Parathyroid adenoma (tissue), 2 donors: ENCODE measurements around the gene SPACA9.

Experiments used
- H2AFZ ChIP-seq: fragments of 300-600 bp; sonication (generic); one replicate; pipeline ENCODE4 v1.7.0; 2017; ENCODE audit warnings: antibody characterized with exemption, mild to moderate bottlenecking
- H3K27ac ChIP-seq: fragments of 300-600 bp; sonication (generic); one replicate; pipeline ENCODE4 v1.7.0; 2017
- H3K27me3 ChIP-seq: fragments of 300-600 bp; sonication (generic); one replicate; pipeline ENCODE4 v1.7.0; 2017; ENCODE audit warnings: low read length; ENCODE audit not compliant: control insufficient read depth, insufficient read depth
- H3K36me3 ChIP-seq: fragments of 300-600 bp; sonication (generic); one replicate; pipeline ENCODE4 v1.7.0; 2017; ENCODE audit warnings: low read length; ENCODE audit not compliant: control insufficient read depth, insufficient read depth
- H3K4me1 ChIP-seq: fragments of 300-600 bp; sonication (generic); one replicate; pipeline ENCODE4 v1.7.0; 2017; ENCODE audit warnings: control low read depth
- H3K4me2 ChIP-seq: fragments of 300-600 bp; sonication (generic); one replicate; pipeline ENCODE4 v1.7.0; 2017; ENCODE audit warnings: low read length
- H3K4me3 ChIP-seq: fragments of 300-600 bp; sonication (generic); one replicate; pipeline ENCODE4 v1.7.0; 2017; ENCODE audit warnings: low read depth, low read length
- H3K79me2 ChIP-seq: fragments of 300-600 bp; sonication (generic); one replicate; pipeline ENCODE4 v1.7.0; 2017; ENCODE audit warnings: control low read depth
- H3K9ac ChIP-seq: fragments of 300-600 bp; sonication (generic); one replicate; pipeline ENCODE4 v1.7.0; 2017; ENCODE audit warnings: mild to moderate bottlenecking
- H3K9me3 ChIP-seq: fragments of 300-600 bp; sonication (generic); one replicate; pipeline ENCODE4 v1.7.0; 2017; ENCODE audit warnings: low read length; ENCODE audit not compliant: control insufficient read depth
- CTCF ChIP-seq: fragments of 300-600 bp; sonication (generic); IDR thresholded peaks from one replicate; pipeline ENCODE4 v1.7.0; 2017; ENCODE audit warnings: antibody characterized with exemption, mild to moderate bottlenecking
- donor health status: primary hyperparathyroidism.

Gene SPACA9

GRCh38 chr9:132937463-132937901 lies 58.8 kb downstream of the SPACA9 start:
- Histone ChIP-seq H3K4me2 (no peak overlapping the region), H3K36me3 (no peaks in the 10 kb centered on the region), H3K27me3 (no peaks in the 10 kb centered on the region), H3K27ac (no peak overlapping the region), H3K4me1 (no peaks in the 10 kb centered on the region), H3K79me2 (peaks cover 8% of the 10 kb centered on the region), H3K4me3 (no peak overlapping the region), H2AFZ (no peak overlapping the region), H3K9me3 (no peaks in the 10 kb centered on the region), H3K9ac (no peak overlapping the region)
- TF ChIP-seq CTCF = no peak

- Histone ChIP-seq H3K27ac (no peak overlapping the region), H3K27me3 (no peaks in the 10 kb centered on the region), H3K36me3 (no peaks in the 10 kb centered on the region), H3K4me2 (no peak overlapping the region), H3K4me3 (no peak overlapping the region), H3K4me1 (peaks cover 2% of the 10 kb centered on the region), H2AFZ (no peak overlapping the region), H3K79me2 (peaks cover 18% of the 10 kb centered on the region), H3K9me3 (no peaks in the 10 kb centered on the region), H3K9ac (no peak overlapping the region)
- TF ChIP-seq CTCF = no peak
Observed at GRCh38 chr9:132939169-132939568, 60.5 kb downstream of the SPACA9 start.
